T-cell (primary cell): ENCODE data around the gene PGC. TPM values are rescaled to one million over a fixed set of nuclear protein-coding genes. Genes with fewer than 3 reads are reported as not detected.

ENCODE experiments used
- ATAC-seq, 4 experiments: fragments of 200-7000 bp in 3 of 4; fragments of 150-1000 bp in 1 of 4; cut with Tn5 transposase; replicated peaks in 1 of 4; 1 replicate in 3 of 4; 2 replicates in 1 of 4; pipeline ENCODE4 v1.10.0; 2021; ENCODE audit warnings: moderate library complexity in 3 of 4, mild to moderate bottlenecking in 2 of 4, moderate number of reproducible peaks in 1 of 4
- CTCF ChIA-PET, 2 donors: fragments of 300-600 bp; sonication (Branson Sonifier 250); formaldehyde crosslinking; loops; one replicate each; lab custom pipeline; 2022; ENCODE audit warnings: antibody characterized with exemption in 2 of 2; lab: Charles Lee
- POLR2A ChIA-PET, 2 donors: fragments of 300-600 bp; sonication (Branson Sonifier 250); formaldehyde crosslinking; loops; one replicate each; lab custom pipeline; 2022; ENCODE audit warnings: antibody characterized with exemption in 2 of 2; lab: Charles Lee
- DNase-seq, 35 experiments: peaks; one replicate each; pipeline versions ENCODE4 v3.0.0 to v3.0.0-alpha.2; 2013 to 2023
- H3K27ac ChIP-seq: one replicate; pipeline ENCODE4 v1.5.1; 2013; ENCODE audit warnings: low read length
- H3K27me3 ChIP-seq, 2 experiments: replicated peaks in 1 of 2; 1 replicate in 1 of 2; 2 replicates in 1 of 2; pipeline versions ENCODE4 v1.6.1 to v1.7.0; 2013; ENCODE audit warnings: low read length in 1 of 2, mixed read lengths in 1 of 2; ENCODE audit not compliant: control insufficient read depth in 2 of 2, insufficient read depth in 2 of 2; ENCODE audit errors: extremely low read depth in 1 of 2
- H3K36me3 ChIP-seq, 2 donors: 1 replicate in 1 of 2; 2 replicates in 1 of 2; pipeline versions ENCODE4 v1.6.1 to v1.7.0; 2013; ENCODE audit warnings: low read length in 1 of 2; ENCODE audit not compliant: control insufficient read depth in 2 of 2, insufficient read depth in 1 of 2; ENCODE audit errors: extremely low read depth in 1 of 2
- H3K4me1 ChIP-seq, 2 experiments: 1 replicate in 1 of 2; 2 replicates in 1 of 2; pipeline versions ENCODE4 v1.6.1 to v1.7.0; 2013; ENCODE audit warnings: low read length in 2 of 2, mixed read lengths in 1 of 2; ENCODE audit not compliant: insufficient read depth in 2 of 2, control insufficient read depth in 1 of 2; ENCODE audit errors: extremely low read depth in 1 of 2
- H3K4me3 ChIP-seq, 2 donors: 1 replicate in 1 of 2; 2 replicates in 1 of 2; pipeline versions ENCODE4 v1.5.1 to v1.7.0; 2013; ENCODE audit warnings: mild to moderate bottlenecking in 2 of 2, low read length in 1 of 2, moderate library complexity in 1 of 2; ENCODE audit not compliant: control insufficient read depth in 1 of 2; ENCODE audit errors: extremely low read depth in 1 of 2
- H3K9me3 ChIP-seq: 2 replicates; pipeline ENCODE4 v1.7.0; 2013
- H3K27ac Mint-ChIP-seq, 2 donors: one replicate each; pipeline ENCODE4 v1.8.0; 2020 to 2021; ENCODE audit warnings: mild to moderate bottlenecking in 2 of 2, mixed read lengths in 2 of 2
- H3K27me3 Mint-ChIP-seq, 2 donors: one replicate each; pipeline ENCODE4 v1.8.0; 2021 to 2022; ENCODE audit warnings: mixed read lengths in 2 of 2
- H3K36me3 Mint-ChIP-seq: one replicate; pipeline ENCODE4 v1.8.0; 2021; ENCODE audit warnings: mixed read lengths
- H3K4me1 Mint-ChIP-seq, 3 donors: one replicate each; pipeline ENCODE4 v1.8.0; 2020 to 2022; ENCODE audit warnings: mixed read lengths in 3 of 3, mild to moderate bottlenecking in 1 of 3
- H3K4me3 Mint-ChIP-seq, 3 donors: one replicate each; pipeline ENCODE4 v1.8.0; 2020 to 2022; ENCODE audit warnings: mild to moderate bottlenecking in 3 of 3, mixed read lengths in 3 of 3, moderate library complexity in 3 of 3
- H3K9me3 Mint-ChIP-seq, 3 donors: one replicate each; pipeline ENCODE4 v1.8.0; 2020 to 2022; ENCODE audit warnings: mixed read lengths in 3 of 3
- WGBS: methylation state at CpG from one replicate; pipeline ENCODE4 v1.1.5; 2013; ENCODE audit warnings: missing lambda C conversion rate; ENCODE audit not compliant: insufficient coverage; 5-methylcytosine and 5-hydroxymethylcytosine counted together
- total RNA-seq, 35 experiments: library from RNA in 6 of 35; stranded (reverse) in 6 of 35; fragments of 120-200 nt in 1 of 35; gene quantifications; one replicate each; pipeline versions ENCODE4 v1.2.1 to v1.2.4 and lab custom pipeline; 2013 to 2026

Gene PGC
- total RNA-seq, 5 donors from 2014 or later (not counting 1 experiment from before 2014, with no cell fraction given): 0.58 to 0.86 (median 0.70) TPM; not detected in 2

DNA sequence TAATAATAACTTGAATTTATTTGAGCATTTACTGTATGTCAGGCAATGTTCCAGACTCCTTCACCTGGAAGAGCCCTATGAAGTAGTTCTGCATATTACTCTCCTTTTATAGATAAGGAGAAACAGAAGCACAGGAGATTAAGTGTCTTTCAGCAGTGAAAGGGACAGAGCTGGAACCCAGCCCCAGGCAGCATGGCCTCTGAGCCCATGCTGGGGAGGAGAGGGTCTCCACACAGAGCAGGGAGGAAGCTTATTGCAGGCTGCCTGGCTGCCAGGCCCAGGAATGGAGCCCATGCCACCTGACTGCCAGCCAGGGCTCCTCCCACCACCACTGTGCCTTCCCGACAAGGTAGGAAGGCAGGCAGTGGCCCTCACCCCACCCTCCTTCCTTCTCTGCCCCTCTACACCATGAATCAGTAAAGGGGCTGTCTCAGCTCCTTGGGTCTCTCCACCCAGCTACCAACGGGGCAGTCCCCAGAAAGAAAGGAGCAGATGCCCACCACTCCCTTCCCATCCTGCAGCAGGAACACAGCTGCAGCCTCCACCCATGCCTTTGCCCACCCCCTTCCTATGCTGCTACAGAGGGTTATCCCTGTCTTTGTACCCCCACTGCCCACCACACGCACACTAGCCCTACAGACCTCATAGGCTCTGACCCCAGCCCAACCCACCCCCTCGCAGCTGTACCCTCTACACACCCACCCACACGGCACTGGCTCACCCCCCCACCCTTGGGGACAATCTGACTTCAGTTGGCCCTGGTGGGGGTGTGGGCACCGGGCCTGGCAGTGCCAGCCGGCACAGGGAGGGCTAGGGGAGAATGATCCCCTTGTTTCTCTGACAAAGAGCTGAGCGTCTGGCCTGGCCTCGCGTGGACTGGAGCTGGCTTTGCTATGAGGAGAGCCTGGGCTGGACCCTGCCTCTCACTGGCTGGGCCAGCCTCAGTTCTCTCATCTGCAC is 53.6 kb downstream of the PGC start:
- H3K4me3 Mint-ChIP-seq: no peak overlapping the region
- CTCF ChIA-PET: no interaction called here
- H3K27ac Mint-ChIP-seq: no peak overlapping the region
- DNase-seq: no peak
- no peaks in the 10 kb centered on the region for H3K27me3 Mint-ChIP-seq
- H3K9me3 Mint-ChIP-seq: no peaks in the 10 kb centered on the region
- no peak overlapping the region for H3K27ac ChIP-seq
- POLR2A ChIA-PET: no interaction called here
- WGBS: 76% methylated on average over 8 of the region's 10 CpGs
- peaks cover 18% of the 10 kb centered on the region for H3K36me3 Mint-ChIP-seq
- H3K27me3 ChIP-seq: no peaks in the 10 kb centered on the region
- no peaks in the 10 kb centered on the region for H3K4me1 ChIP-seq
- no peak for ATAC-seq
- H3K9me3 ChIP-seq: no peaks in the 10 kb centered on the region
- H3K4me1 Mint-ChIP-seq: no peaks in the 10 kb centered on the region
- peaks cover 5 to 20% of the 10 kb centered on the region in 2 donors for H3K36me3 ChIP-seq
- H3K4me3 ChIP-seq: no peak overlapping the region

DNA sequence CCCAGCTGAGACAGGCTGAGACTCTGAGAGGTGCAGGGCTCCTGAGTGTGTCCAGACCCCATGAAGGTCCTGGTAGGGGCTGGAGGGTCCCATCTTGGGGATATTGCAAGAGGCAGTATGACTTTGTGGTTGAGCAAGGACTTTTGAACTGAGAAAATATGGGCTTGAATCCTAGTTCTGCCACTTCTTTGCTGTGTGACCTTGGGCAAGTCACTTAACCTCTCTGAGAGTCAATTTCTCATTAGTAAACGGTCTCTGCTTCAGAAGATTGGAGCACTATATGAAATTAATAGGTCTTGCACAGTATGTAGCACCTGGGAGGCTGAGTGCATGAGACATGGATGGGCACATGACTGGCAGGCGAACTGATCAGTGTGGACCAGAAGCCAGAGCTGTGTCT is 54.5 kb downstream of the PGC start:
- no peak overlapping the region for H3K4me3 ChIP-seq
- H3K27ac ChIP-seq: no peak overlapping the region
- H3K9me3 ChIP-seq: no peaks in the 10 kb centered on the region
- H3K4me1 ChIP-seq: no peaks in the 10 kb centered on the region
- H3K27me3 ChIP-seq: no peaks in the 10 kb centered on the region
- H3K36me3 Mint-ChIP-seq: peaks cover 12% of the 10 kb centered on the region
- no peaks in the 10 kb centered on the region for H3K9me3 Mint-ChIP-seq
- ChIA-PET CTCF (no interaction called here), POLR2A (no interaction called here)
- ATAC-seq (no peak), DNase-seq (no peak)
- H3K27ac Mint-ChIP-seq: no peak overlapping the region
- no peaks in the 10 kb centered on the region for H3K27me3 Mint-ChIP-seq
- peaks cover 5 to 20% of the 10 kb centered on the region in 2 donors for H3K36me3 ChIP-seq
- H3K4me3 Mint-ChIP-seq: no peak overlapping the region
- H3K4me1 Mint-ChIP-seq: no peaks in the 10 kb centered on the region
- WGBS: 76% methylated on average over 2 of the region's 2 CpGs

DNA sequence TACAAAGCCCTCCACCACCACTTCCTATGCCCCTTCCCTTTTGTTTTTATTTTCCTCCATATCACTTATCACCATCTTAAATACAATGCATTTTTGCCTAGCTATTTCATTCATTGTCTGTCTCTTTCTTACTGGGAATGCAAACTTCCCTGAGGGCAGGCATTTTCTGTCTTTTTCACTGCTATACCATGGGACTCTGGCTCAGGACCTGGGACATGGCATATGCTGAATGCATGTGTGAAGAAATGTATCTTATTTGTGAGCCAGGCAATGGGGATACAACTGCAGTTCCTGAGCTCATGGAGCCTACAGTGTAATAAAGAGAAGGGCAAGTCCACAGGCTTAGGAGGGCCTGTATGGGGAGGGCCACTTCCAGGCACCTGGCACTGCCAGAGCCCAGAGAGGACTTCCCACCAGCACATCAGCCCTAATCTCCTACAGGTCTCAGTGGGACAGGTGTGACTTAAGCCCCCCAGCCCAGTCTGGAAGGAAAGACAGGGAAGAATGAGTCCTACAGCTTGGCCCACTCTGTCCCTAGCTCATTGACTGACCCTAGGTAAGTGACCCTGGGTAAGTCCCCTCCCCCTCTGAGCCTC is 55.0 kb downstream of the PGC start:
- H3K27me3 Mint-ChIP-seq: no peaks in the 10 kb centered on the region
- ChIA-PET CTCF (no interaction called here), POLR2A (no interaction called here)
- H3K4me3 ChIP-seq: no peak overlapping the region
- ATAC-seq (no peak), DNase-seq (no peak)
- peaks cover 16% of the 10 kb centered on the region for H3K36me3 Mint-ChIP-seq
- H3K27me3 ChIP-seq: no peaks in the 10 kb centered on the region
- no peaks in the 10 kb centered on the region for H3K4me1 Mint-ChIP-seq
- H3K27ac ChIP-seq: no peak overlapping the region
- no peaks in the 10 kb centered on the region for H3K9me3 Mint-ChIP-seq
- H3K4me3 Mint-ChIP-seq: no peak overlapping the region
- no peaks in the 10 kb centered on the region for H3K9me3 ChIP-seq
- no peak overlapping the region for H3K27ac Mint-ChIP-seq
- H3K4me1 ChIP-seq: no peaks in the 10 kb centered on the region
- peaks cover 5 to 21% of the 10 kb centered on the region in 2 donors for H3K36me3 ChIP-seq

DNA sequence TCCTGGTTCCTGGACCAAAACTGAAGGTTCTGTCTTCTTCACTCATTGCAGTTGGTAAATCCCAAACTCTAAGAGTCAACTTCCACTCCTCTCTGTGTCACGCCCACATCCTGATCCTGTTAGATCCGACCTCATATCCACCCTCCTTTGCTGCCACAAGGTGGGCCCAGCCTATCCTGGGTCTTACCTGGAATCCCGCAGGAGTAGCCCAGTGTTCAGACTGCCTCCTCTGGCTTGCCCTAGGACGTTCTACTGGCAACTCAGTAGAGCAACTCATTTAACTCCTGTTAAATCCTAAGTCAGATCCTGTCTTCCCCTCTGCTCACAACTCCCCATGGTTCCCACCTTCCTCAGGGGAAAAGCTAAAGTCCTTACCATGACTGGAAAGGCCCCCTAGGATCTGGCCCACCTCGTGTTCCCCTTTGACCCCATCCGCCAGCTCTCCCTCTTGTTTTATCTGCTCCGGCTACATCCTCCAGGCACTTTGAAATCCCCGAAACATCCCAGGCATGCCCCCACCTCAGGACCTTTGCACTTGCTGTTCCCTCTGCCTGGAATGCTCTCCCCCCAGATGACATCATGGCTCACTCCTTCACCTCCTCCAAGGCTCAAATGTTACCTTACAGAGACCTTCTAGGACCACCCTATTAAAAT is 55.6 kb downstream of the PGC start:
- no peaks in the 10 kb centered on the region for H3K4me1 ChIP-seq
- H3K27ac Mint-ChIP-seq: no peak overlapping the region
- H3K27ac ChIP-seq: no peak overlapping the region
- no peaks in the 10 kb centered on the region for H3K27me3 ChIP-seq
- no peaks in the 10 kb centered on the region for H3K4me1 Mint-ChIP-seq
- H3K36me3 ChIP-seq: peaks cover 5 to 22% of the 10 kb centered on the region in 2 donors
- H3K4me3 Mint-ChIP-seq: no peak overlapping the region
- ATAC-seq (no peak), DNase-seq (no peak)
- no peaks in the 10 kb centered on the region for H3K27me3 Mint-ChIP-seq
- peaks cover 16% of the 10 kb centered on the region for H3K36me3 Mint-ChIP-seq
- ChIA-PET CTCF (no interaction called here), POLR2A (no interaction called here)
- 85% methylated on average over 8 of the region's 8 CpGs for WGBS
- no peaks in the 10 kb centered on the region for H3K9me3 ChIP-seq
- H3K9me3 Mint-ChIP-seq: no peaks in the 10 kb centered on the region
- no peak overlapping the region for H3K4me3 ChIP-seq

DNA sequence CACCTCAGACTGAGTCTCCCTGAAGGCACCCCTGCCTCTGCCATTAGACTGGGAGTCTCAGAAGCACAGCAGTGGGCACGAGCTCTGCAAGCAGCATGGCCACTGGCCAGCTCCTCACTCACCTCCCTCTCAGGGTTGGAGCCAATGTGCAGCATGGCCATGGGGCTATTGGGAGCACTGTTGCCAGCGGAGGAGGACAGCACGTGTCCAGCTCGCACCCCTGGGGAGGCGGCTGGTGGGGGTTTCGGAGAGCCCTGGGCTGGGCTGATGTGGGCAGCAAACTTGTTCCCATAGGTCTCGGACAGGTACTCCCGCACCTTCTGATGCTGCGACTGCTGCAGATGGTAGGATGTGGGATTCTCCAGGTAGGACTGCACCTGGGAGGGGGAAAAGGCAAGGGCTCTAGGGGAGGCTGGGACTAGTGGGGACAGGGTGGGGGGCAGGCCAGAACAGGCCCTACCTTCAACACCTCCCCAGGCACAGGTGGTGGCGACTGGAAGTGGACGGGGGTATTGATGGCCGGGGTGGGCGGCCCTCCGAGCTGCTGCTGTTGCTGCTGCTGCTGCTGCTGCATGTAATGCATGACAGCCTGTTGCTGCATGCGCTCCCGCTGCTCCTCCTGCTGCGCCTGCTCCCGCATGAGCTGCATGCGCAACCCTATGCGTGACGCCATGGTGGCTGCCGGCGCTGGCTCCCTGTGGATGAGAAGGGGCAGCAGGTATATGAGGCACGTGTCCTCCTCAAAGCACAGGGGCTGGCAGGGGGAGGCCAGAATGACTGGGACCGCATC is 56.5 kb downstream of the PGC start:
- H3K36me3 Mint-ChIP-seq: peaks cover 16% of the 10 kb centered on the region
- H3K9me3 Mint-ChIP-seq: no peaks in the 10 kb centered on the region
- no peaks in the 10 kb centered on the region for H3K4me1 Mint-ChIP-seq
- ATAC-seq (no peak), DNase-seq (no peak)
- Histone ChIP-seq H3K27ac (no peak overlapping the region), H3K4me3 (no peak overlapping the region), H3K9me3 (no peaks in the 10 kb centered on the region), H3K4me1 (no peaks in the 10 kb centered on the region), H3K27me3 (no peaks in the 10 kb centered on the region), H3K36me3 (peaks cover 10 to 26% of the 10 kb centered on the region in 2 donors)
- no peak overlapping the region for H3K4me3 Mint-ChIP-seq
- no peak overlapping the region for H3K27ac Mint-ChIP-seq
- H3K27me3 Mint-ChIP-seq: no peaks in the 10 kb centered on the region
- 96% methylated on average over 25 of the region's 25 CpGs for WGBS
- ChIA-PET POLR2A (no interaction called here), CTCF (no interaction called here)
